IPS-18c (cell line): ENCODE data around the gene NADK.
"Not testable (repeated sequence)": the region's sequence is repeated elsewhere in the genome, so short reads cannot be mapped to it uniquely, and the experiment has no call there.

Source experiments
- H3K4me3 ChIP-seq: 2 replicates; pipeline ENCODE4 v1.7.0; 2013; ENCODE audit warnings: low read depth, mild to moderate bottlenecking, low read length, moderate library complexity; ENCODE audit not compliant: insufficient read depth
- H3K9me3 ChIP-seq: one replicate; pipeline ENCODE4 v1.6.1; 2013; ENCODE audit warnings: mild to moderate bottlenecking, low read length, moderate library complexity; ENCODE audit not compliant: control insufficient read depth, insufficient read depth

Gene NADK

GRCh38 chr1:1702506-1702905, 75.8 kb downstream of the NADK start:
- not testable (repeated sequence) for H3K9me3 ChIP-seq, H3K4me3 ChIP-seq
